ENCODE measurements around the gene COCH.

DNA sequence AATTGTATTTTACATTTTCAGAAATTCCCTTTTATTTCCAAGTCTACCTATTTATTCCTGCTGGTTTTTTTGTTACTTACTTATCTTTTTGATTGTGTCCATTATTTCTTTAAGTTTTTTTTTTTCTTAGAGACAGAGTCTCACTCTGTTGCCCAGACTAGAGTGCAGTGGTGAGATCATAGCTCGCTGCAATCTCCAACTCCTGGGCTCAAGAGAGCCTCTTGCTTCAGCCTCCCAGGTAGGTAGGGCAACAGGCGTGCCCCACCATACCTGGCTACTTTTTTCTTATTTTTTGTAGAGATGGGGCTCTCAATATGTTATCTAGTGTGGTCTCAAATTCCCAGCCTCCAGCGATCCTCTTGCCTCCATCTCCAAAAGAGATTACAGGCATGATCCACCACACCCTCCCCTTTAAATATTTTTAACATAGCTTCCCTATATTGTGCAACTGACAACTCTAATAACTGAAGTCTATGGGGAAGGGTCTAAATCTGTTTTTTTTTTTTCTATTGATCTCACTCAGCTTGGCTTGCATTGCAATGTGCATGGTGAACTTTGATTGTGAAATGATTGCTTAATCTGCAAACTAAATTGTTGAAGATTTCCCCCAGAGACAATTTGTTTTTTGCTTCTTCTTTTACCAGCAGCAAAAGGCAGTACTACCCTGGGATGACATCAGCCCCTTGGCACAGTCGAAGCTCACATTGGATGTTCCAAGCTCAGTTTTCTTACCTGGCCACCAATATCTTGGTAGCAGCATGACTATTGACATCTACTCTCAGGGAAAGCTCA lies 25.7 kb upstream of the COCH start:
- TF ChIP-seq, protein P1, sequence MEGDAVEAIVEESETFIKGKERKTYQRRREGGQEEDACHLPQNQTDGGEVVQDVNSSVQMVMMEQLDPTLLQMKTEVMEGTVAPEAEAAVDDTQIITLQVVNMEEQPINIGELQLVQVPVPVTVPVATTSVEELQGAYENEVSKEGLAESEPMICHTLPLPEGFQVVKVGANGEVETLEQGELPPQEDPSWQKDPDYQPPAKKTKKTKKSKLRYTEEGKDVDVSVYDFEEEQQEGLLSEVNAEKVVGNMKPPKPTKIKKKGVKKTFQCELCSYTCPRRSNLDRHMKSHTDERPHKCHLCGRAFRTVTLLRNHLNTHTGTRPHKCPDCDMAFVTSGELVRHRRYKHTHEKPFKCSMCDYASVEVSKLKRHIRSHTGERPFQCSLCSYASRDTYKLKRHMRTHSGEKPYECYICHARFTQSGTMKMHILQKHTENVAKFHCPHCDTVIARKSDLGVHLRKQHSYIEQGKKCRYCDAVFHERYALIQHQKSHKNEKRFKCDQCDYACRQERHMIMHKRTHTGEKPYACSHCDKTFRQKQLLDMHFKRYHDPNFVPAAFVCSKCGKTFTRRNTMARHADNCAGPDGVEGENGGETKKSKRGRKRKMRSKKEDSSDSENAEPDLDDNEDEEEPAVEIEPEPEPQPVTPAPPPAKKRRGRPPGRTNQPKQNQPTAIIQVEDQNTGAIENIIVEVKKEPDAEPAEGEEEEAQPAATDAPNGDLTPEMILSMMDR (IDR thresholded peaks at IDR 0.05; ENCODE audit: low read length): no peak
- TF ChIP-seq EZH2 (IDR thresholded peaks at IDR 0.05; ENCODE audit: borderline replicate concordance, low read length): no peak

Data from OCI-LY1 (cell line).